GM08714 (cell line): Measurements from ENCODE around the gene FOXO6.
"Not testable (repeated sequence)": the region's sequence is repeated elsewhere in the genome, so short reads cannot be mapped to it uniquely, and the experiment has no call there.

ENCODE experiments used
- H3K4me3 ChIP-seq: fragments of 200-500 bp; sonication (Bioruptor generic); 2 replicates; pipeline ENCODE4 v1.5.1; 2014; ENCODE audit warnings: mild to moderate bottlenecking, low read length, inconsistent platforms
- ZNF274 ChIP-seq: IDR thresholded peaks from 2 replicates; pipeline ENCODE4 v1.6.1; 2012; ENCODE audit warnings: mild to moderate bottlenecking, low read depth, low read length

The FOXO6 gene

DNA sequence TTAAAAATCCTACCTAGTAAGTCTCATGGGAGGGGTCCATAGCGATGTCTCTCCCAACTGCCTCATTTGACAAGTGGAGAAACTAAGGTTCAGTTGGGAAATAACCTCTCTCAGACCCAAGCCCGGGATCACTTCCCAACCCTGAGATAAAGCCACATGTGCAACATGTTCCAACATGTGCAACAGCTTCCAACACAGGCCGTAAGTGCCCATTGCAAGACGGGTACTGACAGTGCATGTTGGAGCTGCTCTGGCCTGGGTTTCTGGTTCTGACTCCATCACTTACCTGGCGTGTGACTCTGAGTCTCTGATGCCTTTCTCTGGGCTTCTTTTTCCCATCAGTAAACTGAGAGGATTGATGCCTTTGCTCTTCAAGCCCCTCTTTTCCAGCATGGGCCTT, 38.0 kb upstream of the FOXO6 start:
- no peak overlapping the region for H3K4me3 ChIP-seq
- TF ChIP-seq ZNF274, result no peak

DNA sequence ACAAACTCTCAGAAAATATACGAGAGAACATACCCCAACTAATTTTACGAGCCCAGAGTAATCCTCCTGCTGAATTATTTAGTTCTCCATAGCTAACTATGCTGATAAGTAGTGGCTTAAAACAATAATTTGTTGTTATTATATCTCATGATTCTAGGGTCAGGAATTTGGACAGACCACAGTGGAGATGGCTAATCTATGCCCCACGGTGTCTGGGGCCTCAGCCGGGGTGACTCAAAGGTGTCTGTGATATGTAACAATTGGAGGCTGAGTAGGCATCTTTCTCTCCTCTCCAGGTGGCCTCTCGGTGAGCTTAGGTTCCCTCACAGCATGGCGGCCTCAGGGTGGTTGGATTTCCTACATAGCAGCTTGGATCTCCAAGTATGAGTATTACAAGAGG, 35.4 kb upstream of the FOXO6 start:
- H3K4me3 ChIP-seq, result no peak overlapping the region
- TF ChIP-seq ZNF274, result no peak

DNA sequence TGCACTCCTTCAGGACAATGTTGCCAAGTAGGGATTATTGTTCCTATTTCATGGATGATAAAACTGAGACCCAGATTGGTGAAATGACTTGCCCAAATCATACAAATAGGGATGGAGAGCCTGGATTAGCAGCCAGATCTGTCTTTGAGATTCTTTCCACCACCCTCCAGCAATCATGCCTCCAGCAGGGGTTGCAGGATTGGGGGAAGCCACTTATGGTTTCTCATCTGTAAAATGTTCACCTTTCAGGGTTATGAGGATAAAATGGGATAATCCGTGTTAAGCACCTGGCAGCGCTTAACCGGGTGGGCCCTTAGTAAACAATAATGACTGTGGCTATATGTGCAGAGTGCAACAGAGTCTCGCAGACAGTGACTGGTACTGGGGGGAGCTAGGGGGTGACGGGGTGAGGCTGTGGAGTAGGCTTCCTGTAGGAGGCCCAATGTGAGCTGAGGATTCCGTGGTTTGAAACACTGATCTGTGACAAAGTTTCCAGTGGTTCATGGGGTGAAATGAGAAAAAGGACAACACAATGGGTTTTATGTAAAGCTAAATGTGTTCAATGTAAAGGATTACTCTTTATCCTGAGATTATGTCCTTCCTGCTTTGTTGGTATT, 33.7 kb upstream of the FOXO6 start:
- no peak for TF ChIP-seq ZNF274
- no peak overlapping the region for H3K4me3 ChIP-seq

DNA sequence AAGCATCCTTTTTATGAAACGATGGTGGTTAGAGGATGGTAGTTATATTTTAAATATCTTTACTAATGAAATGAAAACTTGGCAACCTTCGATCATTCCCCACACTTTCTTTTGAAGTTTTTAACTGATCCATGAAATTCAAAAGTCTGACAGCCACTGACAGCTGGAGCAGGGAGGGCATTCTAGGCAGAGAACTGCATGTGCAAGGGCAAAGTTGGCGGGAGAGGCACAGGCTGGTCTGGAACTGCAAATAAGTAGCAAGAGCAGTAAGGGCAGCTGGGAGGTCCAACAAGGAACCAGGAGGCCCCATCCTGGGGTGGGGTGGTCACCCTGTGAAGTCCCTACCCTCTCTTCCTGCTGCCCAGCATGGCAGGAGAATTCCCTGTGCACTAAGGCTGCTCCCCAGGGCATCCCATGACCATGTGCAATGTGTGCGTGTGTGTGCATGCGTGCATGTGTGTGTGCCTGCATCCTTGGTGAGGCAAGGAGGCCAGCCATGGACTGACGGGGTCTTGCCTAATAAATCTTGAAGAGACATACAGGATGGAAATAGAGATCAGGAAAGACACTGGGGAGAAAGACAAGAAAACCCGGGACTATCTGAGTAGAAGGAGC, 33.1 kb upstream of the FOXO6 start:
- H3K4me3 ChIP-seq, result no peak overlapping the region
- TF ChIP-seq ZNF274, result no peak

DNA sequence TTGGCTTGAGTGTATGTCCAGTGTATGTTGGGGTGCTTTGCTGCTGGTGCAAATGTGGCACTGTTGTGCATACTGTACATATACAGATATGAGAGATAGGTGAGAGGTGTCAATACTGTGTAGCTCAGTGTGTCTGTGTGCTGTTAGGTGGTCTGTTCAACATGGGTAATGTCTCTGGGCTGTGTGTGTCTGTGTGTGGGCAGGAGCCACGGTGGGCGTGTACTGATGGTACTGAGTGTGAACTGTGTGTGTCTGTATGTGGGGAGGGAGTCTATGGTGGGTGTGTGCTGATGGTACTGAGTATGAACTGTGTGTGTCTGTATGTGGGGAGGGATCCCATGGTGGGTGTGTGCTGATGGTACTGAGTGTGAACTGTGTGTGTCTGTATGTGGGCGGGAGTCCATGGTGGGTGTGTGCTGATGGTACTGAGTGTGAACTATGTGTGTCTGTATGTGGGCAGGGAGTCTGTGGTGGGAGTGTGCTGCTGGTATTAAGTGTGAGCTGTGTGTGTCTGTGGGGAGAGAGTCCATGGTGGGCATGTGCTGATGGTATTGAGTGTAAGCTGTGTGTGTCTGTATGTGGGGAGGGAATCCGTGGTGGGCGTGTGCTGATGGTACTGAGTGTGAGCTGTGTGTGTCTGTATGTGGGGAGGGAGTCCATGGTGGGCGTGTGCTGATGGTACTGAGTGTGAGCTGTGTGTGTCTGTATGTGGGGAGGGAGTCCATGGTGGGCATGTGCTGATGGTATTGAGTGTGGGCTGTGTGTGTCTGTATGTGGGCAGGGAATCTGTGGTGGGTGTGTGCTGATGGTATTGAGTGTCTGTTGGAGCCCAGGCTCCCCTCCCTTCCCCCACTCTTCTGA, 32.2 kb upstream of the FOXO6 start:
- H3K4me3 ChIP-seq, result no peak overlapping the region
- TF ChIP-seq ZNF274, result no peak

DNA sequence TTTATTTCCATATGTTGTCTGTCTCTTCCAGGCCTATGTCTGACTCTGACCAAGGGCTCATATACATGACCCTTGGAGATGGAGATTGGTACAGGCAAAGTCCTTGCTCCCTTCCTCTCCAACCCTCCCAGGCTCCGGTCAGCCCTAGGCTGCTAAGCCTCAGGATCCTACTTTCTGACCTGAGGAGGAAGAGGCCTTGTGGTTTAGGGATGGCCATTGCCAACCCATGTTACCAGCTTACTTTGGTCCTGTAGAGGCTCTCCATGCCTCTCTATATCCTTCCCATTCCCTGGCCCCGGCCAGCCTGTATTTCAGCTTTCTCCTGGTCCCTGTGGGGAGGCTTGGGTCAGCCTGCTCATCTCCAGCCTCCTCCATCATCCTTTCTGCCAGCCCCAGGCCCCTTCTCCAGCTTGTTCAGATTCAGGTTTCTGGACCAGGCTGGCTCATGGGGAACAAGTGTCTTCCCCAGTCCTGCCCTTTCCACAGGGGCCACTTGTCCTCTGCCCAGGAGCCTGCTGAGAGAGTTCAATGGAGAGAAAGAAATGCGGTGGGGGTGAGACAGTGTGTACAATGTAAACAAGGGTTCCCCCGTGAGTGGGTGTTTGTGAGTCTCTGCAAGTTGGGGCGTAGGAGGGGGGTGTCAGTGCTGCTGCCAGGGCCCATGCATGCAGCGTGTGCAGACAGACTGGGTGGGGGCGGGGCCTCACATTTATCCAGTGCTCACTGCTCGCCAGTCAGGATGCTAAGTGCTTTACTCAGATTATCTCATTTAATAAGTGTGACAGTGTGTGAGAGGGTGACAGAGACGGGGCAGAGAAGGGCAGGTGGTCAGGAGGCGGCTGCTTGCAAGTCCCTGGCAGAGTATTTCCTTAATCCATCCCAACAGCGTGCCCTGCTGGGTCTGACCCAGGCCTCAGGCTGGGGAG, 31.3 kb upstream of the FOXO6 start:
- TF ChIP-seq ZNF274, result no peak

DNA sequence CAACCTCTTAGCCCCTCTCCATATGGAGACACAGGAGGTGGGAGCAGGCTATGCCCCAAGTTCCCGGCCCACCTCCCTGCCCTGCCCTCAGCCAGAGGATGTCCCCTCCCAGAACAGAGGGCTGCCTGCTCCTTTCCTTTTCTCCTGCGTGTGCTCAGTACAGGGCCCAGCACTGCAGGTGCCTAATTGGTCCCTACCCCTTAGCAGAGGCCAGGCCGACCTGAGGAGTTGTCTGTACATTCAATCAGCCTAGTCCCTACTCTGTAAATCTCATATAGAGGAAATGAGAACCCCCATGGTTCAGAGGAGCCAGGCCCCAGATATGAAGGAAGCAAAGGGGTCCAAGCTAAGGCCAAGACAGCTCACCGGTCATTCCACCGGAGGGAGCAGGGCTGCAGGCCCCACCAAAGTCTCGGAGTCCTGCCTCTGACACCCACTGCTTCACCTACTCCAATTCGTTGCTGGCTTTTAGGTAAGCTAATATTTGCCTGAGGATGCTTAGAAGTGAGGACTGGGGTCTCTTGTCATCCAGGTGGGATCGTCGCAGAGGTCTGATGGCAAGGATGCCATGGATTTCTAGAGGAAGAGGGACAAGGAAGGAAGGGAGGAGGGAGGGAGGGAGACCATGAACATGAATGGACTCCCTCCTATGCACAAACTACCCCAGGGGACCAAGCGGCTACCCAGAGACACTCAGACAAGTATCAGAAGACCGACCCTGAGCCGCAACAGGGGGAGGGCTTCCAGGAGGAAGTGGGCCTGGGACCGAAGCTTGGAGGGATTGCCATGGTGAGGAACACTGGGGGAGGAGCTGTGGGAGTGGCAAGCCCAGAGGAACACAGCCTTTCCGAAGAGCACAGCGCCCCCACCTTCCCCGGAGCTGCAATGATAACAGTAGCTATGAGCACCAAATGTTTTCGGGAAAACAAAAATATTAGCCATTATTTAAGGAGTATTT, 30.4 kb upstream of the FOXO6 start:
- H3K4me3 ChIP-seq, result no peak overlapping the region
- no peak for TF ChIP-seq ZNF274

More for the DNA sequence above, 31.3 kb upstream of the FOXO6 start:
- H3K4me3 ChIP-seq, result no peak overlapping the region

DNA sequence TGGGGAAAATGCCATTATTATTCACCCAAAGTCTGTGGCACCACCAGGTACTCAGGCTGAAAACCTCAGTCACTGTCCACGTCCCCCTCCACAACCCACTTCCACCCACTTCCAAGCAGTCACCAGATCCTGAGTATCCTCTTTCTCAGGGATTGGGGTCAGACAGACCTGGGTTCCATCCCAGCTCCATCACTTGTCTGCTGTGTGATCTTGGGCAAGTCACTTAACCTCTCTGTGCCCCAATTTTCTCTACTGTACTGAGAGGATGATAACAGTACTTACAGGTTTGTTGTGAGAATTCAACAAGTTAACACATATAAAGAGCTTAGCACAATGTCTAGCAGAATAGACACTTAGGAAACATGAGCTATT, 29.7 kb upstream of the FOXO6 start:
- no peak overlapping the region for H3K4me3 ChIP-seq
- no peak for TF ChIP-seq ZNF274

DNA sequence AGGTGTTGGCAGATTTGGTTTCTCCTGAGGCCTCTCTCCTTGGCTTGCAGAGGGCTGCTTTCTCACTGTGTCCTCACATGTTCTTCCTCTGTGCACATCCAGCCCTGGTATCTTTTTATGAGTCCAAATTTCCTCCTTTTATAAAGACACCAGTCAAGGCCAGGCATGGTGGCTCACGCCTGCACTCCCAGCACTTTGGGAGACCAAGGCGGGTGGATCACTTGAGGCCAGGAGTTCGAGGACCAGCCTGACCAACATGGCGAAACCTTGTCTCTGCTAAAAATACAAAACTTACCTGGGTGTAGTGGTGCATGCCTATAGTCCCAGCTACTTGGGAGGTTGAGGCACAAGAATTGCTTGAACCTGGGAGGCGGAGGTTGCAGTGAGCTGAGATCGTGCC, 29.1 kb upstream of the FOXO6 start:
- not testable (repeated sequence) for H3K4me3 ChIP-seq

DNA sequence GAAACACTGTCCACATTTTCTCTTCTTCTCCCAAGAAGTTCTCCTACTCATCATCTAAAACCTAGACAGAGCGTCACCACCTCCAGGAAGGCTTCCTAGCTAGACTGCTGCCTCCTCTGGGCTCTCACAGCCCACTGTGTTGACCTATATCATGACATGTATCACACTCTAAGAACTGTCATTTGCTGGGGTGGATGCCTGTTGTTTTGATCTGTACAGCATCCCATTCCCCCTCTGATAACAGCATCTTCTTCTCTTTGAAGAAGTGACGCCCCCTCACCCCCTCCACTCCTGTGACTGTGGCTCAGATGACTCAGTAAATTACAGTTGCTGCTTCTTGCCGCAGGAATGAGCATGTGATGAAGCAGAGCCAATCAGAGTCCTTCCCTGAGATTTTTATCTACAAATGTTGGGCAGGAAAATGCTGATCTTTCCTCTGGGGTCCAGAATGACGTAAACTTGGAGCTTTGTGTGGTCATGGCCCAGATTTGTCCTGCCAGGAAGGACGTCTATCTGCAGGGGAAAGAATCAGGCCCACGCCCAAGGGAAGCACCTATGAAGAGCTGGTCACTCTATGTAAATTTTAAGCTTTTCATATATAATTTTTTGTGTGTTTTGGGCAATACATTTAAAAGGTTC, 28.0 kb upstream of the FOXO6 start:
- no peak for TF ChIP-seq ZNF274
- H3K4me3 ChIP-seq, result no peak overlapping the region

DNA sequence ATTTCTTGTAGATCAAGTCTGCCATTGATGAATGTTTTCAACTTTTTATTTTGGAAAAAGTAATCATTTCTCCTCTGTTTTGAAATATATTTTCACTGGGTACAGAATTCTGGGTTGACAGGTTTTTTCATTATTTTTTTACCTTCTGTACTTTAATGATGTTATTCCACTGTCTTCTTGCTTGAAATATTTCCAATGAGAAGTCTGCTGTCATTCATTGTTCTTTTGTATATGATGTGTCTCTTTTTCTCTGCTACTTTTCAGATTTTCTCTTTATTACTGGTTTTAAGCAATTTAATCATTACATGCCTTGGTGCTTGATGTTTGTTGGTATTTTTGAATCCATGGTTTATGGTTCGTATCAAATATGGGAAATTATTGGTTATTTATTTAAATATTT, 22.4 kb upstream of the FOXO6 start:
- H3K4me3 ChIP-seq, result no peak overlapping the region
- no peak for TF ChIP-seq ZNF274

DNA sequence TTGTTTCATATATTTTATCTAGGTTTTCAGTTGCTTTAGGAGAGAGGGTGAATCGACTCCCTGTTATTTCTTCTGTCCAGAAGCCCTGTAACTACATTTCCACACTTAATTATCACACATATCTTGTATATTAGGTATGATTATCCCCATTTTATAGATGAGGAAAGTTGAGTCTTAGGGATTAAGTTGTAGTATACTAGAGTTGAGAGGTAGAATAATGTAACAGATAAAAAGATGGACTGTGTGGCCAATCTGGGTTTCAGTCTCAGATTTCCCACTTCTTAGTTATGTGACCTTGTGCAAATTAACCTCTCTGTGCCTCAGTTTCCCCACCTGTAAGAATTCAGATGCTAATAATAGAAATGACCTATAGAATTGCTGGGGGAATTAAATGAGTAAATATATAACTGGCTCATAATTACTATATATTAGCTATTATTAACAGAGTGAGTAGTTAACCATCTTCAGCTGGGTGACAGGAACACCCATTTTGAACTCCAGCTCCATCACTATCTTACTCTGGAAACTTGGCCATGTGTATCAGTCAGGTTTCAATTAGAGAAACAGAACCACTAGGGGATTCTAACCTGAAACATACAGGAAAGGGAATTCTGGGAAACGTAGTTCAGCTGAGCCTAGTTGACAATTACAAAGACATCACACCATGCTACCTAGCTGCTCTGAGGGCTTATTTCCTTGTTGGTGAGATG, 20.4 kb upstream of the FOXO6 start:
- TF ChIP-seq ZNF274, result no peak
- H3K4me3 ChIP-seq, result no peak overlapping the region
